ENCODE results near the gene STIL.

DNA sequence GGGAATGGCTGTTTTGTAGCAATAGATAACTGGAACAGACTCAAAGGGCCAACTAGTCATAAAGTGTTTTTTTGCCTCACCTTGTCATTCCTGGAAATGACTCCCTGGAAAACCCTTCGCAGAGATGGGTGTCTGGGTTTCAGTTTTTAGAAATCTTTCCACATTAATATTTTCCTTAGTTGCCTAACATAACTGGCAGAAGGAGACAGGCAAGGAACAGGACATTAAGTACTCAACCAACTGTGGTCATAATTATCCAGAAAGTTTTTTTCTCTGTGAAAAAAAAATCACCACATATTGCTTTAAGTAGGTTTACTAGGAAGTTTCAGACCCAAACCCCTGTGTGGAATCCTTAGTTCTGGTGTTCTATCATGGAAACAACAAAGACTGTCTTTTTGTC is 16.3 kb upstream of the STIL start:
- TF ChIP-seq, protein P1, sequence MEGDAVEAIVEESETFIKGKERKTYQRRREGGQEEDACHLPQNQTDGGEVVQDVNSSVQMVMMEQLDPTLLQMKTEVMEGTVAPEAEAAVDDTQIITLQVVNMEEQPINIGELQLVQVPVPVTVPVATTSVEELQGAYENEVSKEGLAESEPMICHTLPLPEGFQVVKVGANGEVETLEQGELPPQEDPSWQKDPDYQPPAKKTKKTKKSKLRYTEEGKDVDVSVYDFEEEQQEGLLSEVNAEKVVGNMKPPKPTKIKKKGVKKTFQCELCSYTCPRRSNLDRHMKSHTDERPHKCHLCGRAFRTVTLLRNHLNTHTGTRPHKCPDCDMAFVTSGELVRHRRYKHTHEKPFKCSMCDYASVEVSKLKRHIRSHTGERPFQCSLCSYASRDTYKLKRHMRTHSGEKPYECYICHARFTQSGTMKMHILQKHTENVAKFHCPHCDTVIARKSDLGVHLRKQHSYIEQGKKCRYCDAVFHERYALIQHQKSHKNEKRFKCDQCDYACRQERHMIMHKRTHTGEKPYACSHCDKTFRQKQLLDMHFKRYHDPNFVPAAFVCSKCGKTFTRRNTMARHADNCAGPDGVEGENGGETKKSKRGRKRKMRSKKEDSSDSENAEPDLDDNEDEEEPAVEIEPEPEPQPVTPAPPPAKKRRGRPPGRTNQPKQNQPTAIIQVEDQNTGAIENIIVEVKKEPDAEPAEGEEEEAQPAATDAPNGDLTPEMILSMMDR (conservative IDR thresholded peaks at IDR 0.05), result no peak
- TF ChIP-seq ZFX (IDR thresholded peaks at IDR 0.05), result no peak

Data from C4-2B (cell line).